HAP-1 (cell line): ENCODE measurements around the gene SLC9A1.

Source experiments
- DNase-seq, 2 experiments: peaks; one replicate each; pipeline ENCODE4 v3.0.0-alpha.2; 2016 to 2020; ENCODE audit warnings: low spot score in 2 of 2
- H3K27me3 ChIP-seq: fragments of 250-450 bp; sonication (Bioruptor Pico); 2 replicates; pipeline ENCODE4 v1.5.1; 2020; ENCODE audit warnings: low read depth, mild to moderate bottlenecking, moderate library complexity
- H3K36me3 ChIP-seq: fragments of 250-450 bp; sonication (Bioruptor Pico); replicated peaks from 2 replicates; pipeline ENCODE4 v1.5.1; 2020; ENCODE audit warnings: mild to moderate bottlenecking
- H3K4me1 ChIP-seq: fragments of 250-450 bp; sonication (Bioruptor Pico); 2 replicates; pipeline ENCODE4 v1.5.1; 2020; ENCODE audit warnings: mild to moderate bottlenecking
- H3K4me3 ChIP-seq: fragments of 250-450 bp; sonication (Bioruptor Pico); 2 replicates; pipeline ENCODE4 v1.5.1; 2020; ENCODE audit warnings: mild to moderate bottlenecking, moderate library complexity
- H3K9me3 ChIP-seq: fragments of 250-450 bp; sonication (Bioruptor Pico); 2 replicates; pipeline ENCODE4 v1.5.1; 2020; ENCODE audit warnings: mild to moderate bottlenecking, moderate library complexity
- in situ Hi-C: fragments of 300-500 bp; cut with MboI; formaldehyde crosslinking; loops from 3 replicates; pipeline ENCODE4 v1.14.3; 2020; ENCODE audit warnings: low sequenced_read_pairs, inconsistent platforms, mixed read lengths

SLC9A1 gene

GRCh38 chr1:27053977-27054753 lies 100.8 kb downstream of the SLC9A1 start:
- Histone ChIP-seq H3K27me3 (no peaks in the 10 kb centered on the region), H3K4me1 (peaks cover 13% of the 10 kb centered on the region)
- in situ Hi-C loops, result no loop called here

GRCh38 chr1:27052527-27052926 lies 102.4 kb downstream of the SLC9A1 start:
- no peaks in the 10 kb centered on the region for H3K27me3 ChIP-seq
- in situ Hi-C loops, result no loop called here
- no peak overlapping the region for H3K4me3 ChIP-seq
- H3K36me3 ChIP-seq, result no peaks in the 10 kb centered on the region
- H3K9me3 ChIP-seq, result no peaks in the 10 kb centered on the region
- peaks cover 13% of the 10 kb centered on the region for H3K4me1 ChIP-seq
- DNase-seq, result no peak

More at GRCh38 chr1:27053977-27054753, 100.8 kb downstream of the SLC9A1 start:
- DNase-seq, result no peak
- Histone ChIP-seq H3K4me3 (no peak overlapping the region), H3K9me3 (no peaks in the 10 kb centered on the region), H3K36me3 (no peaks in the 10 kb centered on the region)

- Histone ChIP-seq H3K4me1 (peaks cover 17% of the 10 kb centered on the region), H3K9me3 (no peaks in the 10 kb centered on the region), H3K36me3 (no peaks in the 10 kb centered on the region), H3K27me3 (no peaks in the 10 kb centered on the region), H3K4me3 (no peak overlapping the region)
- peak; percentile 49 to 81 for DNase-seq
- in situ Hi-C loops, result loop anchor here (5.0 kb wide), 1 partner anchor 48 kb away; no protein-coding TSS in a partner anchor
Measured at GRCh38 chr1:27049607-27050006, 105.3 kb downstream of the SLC9A1 start.

GRCh38 chr1:27049100-27049499 lies 105.8 kb downstream of the SLC9A1 start:
- in situ Hi-C loops, result loop anchor here (5.0 kb wide), 1 partner anchor 48 kb away; no protein-coding TSS in a partner anchor

More at GRCh38 chr1:27049100-27049499, 105.8 kb downstream of the SLC9A1 start:
- no peak for DNase-seq
- no peaks in the 10 kb centered on the region for H3K36me3 ChIP-seq
- no peaks in the 10 kb centered on the region for H3K27me3 ChIP-seq
- no peaks in the 10 kb centered on the region for H3K9me3 ChIP-seq
- peaks cover 17% of the 10 kb centered on the region for H3K4me1 ChIP-seq
- H3K4me3 ChIP-seq, result no peak overlapping the region
